Neural progenitor cell (in vitro differentiated cells): Measurements from ENCODE around the gene USP54.

Experiments used
- EZH2phosphoT487 ChIP-seq: fragments of 200-600 bp; sonication (generic); IDR thresholded peaks from 2 replicates; pipeline ENCODE4 v1.6.1; 2017; ENCODE audit warnings: antibody characterized with exemption
- TF ChIP-seq, protein P1 (sequence below): fragments of 200-600 bp; sonication (generic); IDR thresholded peaks from 2 replicates; pipeline ENCODE4 v1.5.1; 2017; ENCODE audit warnings: antibody characterized with exemption, mild to moderate bottlenecking

DNA sequence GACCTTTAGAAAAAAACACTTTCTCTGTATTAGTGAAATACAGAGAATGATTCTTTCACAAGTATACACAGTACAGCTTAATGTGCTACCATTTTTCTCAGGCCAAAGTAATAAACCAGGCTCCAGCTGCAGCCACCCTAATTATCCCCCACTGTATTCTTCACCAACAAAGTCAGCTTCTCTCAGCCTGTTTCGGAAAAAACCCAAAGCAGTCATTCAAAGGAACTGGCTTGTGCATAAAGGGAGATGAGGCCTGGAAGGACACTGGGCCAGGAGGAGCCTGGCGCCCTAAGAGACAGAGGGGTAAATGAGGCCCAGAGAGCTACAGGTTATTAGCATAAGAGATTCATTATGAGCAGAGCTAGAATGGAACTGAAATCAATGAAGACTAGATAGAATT is 9.2 kb downstream of the USP54 start:
- TF ChIP-seq, protein P1, sequence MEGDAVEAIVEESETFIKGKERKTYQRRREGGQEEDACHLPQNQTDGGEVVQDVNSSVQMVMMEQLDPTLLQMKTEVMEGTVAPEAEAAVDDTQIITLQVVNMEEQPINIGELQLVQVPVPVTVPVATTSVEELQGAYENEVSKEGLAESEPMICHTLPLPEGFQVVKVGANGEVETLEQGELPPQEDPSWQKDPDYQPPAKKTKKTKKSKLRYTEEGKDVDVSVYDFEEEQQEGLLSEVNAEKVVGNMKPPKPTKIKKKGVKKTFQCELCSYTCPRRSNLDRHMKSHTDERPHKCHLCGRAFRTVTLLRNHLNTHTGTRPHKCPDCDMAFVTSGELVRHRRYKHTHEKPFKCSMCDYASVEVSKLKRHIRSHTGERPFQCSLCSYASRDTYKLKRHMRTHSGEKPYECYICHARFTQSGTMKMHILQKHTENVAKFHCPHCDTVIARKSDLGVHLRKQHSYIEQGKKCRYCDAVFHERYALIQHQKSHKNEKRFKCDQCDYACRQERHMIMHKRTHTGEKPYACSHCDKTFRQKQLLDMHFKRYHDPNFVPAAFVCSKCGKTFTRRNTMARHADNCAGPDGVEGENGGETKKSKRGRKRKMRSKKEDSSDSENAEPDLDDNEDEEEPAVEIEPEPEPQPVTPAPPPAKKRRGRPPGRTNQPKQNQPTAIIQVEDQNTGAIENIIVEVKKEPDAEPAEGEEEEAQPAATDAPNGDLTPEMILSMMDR, result no peak
- no peak for TF ChIP-seq EZH2phosphoT487
